GM23338 (cell line): ENCODE measurements around the gene STRN. TPM values are rescaled to one million over a fixed set of nuclear protein-coding genes. Genes with fewer than 3 reads are reported as not detected.
A peak's percentile ranks its signal among the peaks of the same experiment; 100 is the strongest.
"Not testable (repeated sequence)": the region's sequence is repeated elsewhere in the genome, so short reads cannot be mapped to it uniquely, and the experiment has no call there.

Source experiments
- ATAC-seq: fragments of 200-7000 bp; cut with Tn5 transposase; 3 replicates; pipeline ENCODE4 v1.9.1; 2020
- DNase-seq: peaks from one replicate; pipeline ENCODE4 v3.0.0-alpha.2; 2015; ENCODE audit warnings: low spot score
- H2AFZ ChIP-seq: fragments of 200-600 bp; sonication (generic); 2 replicates; pipeline ENCODE4 v1.8.0; 2016; ENCODE audit warnings: antibody characterized with exemption, mild to moderate bottlenecking, moderate library complexity
- H3F3A ChIP-seq: fragments of 200-600 bp; sonication (generic); replicated peaks from 2 replicates; pipeline ENCODE4 v1.8.0; 2017; ENCODE audit warnings: antibody characterized with exemption, mixed run types, low read depth
- H3K27ac ChIP-seq: fragments of 200-600 bp; sonication (generic); 2 replicates; pipeline ENCODE4 v1.6.1; 2016; ENCODE audit warnings: low read depth
- H3K27me3 ChIP-seq: fragments of 200-600 bp; sonication (generic); 2 replicates; pipeline ENCODE4 v1.8.0; 2016; ENCODE audit warnings: mild to moderate bottlenecking, mixed run types, moderate library complexity; ENCODE audit not compliant: insufficient read depth
- H3K36me3 ChIP-seq: fragments of 200-600 bp; sonication (generic); 2 replicates; pipeline ENCODE4 v1.8.0; 2016; ENCODE audit warnings: mild to moderate bottlenecking; ENCODE audit not compliant: insufficient read depth
- H3K4me1 ChIP-seq: fragments of 200-600 bp; sonication (generic); 2 replicates; pipeline ENCODE4 v1.8.0; 2016; ENCODE audit warnings: mild to moderate bottlenecking, moderate library complexity; ENCODE audit not compliant: insufficient read depth
- H3K4me2 ChIP-seq: fragments of 200-600 bp; sonication (generic); 2 replicates; pipeline ENCODE4 v1.7.1; 2017; ENCODE audit warnings: mixed run types
- H3K4me3 ChIP-seq: fragments of 200-600 bp; sonication (generic); 2 replicates; pipeline ENCODE4 v1.6.1; 2016; ENCODE audit warnings: mixed run types
- H3K79me2 ChIP-seq: fragments of 200-600 bp; sonication (generic); replicated peaks from 2 replicates; pipeline ENCODE4 v1.8.0; 2017; ENCODE audit warnings: mild to moderate bottlenecking; ENCODE audit not compliant: insufficient read depth
- H3K9me2 ChIP-seq: fragments of 200-600 bp; sonication (generic); 2 replicates; pipeline ENCODE4 v1.8.0; 2017; ENCODE audit not compliant: insufficient read depth
- H4K20me1 ChIP-seq: fragments of 200-600 bp; sonication (generic); replicated peaks from 2 replicates; pipeline ENCODE4 v1.8.0; 2017; ENCODE audit warnings: mild to moderate bottlenecking; ENCODE audit not compliant: insufficient read depth
- H3K27ac Mint-ChIP-seq: 2 replicates; pipeline ENCODE4 v1.8.0; 2020; ENCODE audit warnings: inconsistent platforms, mild to moderate bottlenecking, moderate library complexity, mixed read lengths
- H3K27me3 Mint-ChIP-seq: 3 replicates; pipeline ENCODE4 v1.8.0; 2022; ENCODE audit warnings: low read depth, mild to moderate bottlenecking, moderate library complexity, mixed read lengths, inconsistent platforms; ENCODE audit not compliant: insufficient read depth, poor library complexity
- H3K36me3 Mint-ChIP-seq: 3 replicates; pipeline ENCODE4 v1.8.0; 2021; ENCODE audit warnings: low read depth, mild to moderate bottlenecking, inconsistent platforms, moderate library complexity, mixed read lengths
- H3K4me1 Mint-ChIP-seq: 3 replicates; pipeline ENCODE4 v1.8.0; 2020; ENCODE audit warnings: mild to moderate bottlenecking, inconsistent platforms, mixed read lengths
- H3K4me3 Mint-ChIP-seq: 3 replicates; pipeline ENCODE4 v1.8.0; 2021; ENCODE audit warnings: moderate library complexity, mild to moderate bottlenecking, inconsistent platforms, mixed read lengths
- H3K9me3 Mint-ChIP-seq: 3 replicates; pipeline ENCODE4 v1.8.0; 2020; ENCODE audit warnings: moderate library complexity, mild to moderate bottlenecking, inconsistent platforms, mixed read lengths
- ZNF114 ChIP-seq: fragments of 250-450 bp; sonication (Bioruptor Pico); IDR thresholded peaks from 2 replicates; pipeline ENCODE4 v1.5.0; 2020; ENCODE audit warnings: mild to moderate bottlenecking, moderate library complexity
- ZNF331 ChIP-seq: fragments of 250-450 bp; sonication (Bioruptor Pico); IDR thresholded peaks from 2 replicates; pipeline ENCODE4 v1.5.0; 2020; ENCODE audit warnings: low read depth, mild to moderate bottlenecking, moderate library complexity
- ZNF462 ChIP-seq: fragments of 250-450 bp; sonication (Bioruptor Pico); IDR thresholded peaks from 2 replicates; pipeline ENCODE4 v1.5.0; 2020; ENCODE audit warnings: mild to moderate bottlenecking, moderate library complexity
- polyA plus RNA-seq: library from polyadenylated mRNA; unstranded; fragments of >200 nt; fragmentation: Nextera tagmentation; extraction: Ambion mirVana; gene quantifications from 2 replicates; pipeline ENCODE4 v1.2.1, GENCODE V29; 2016
- total RNA-seq: library from RNA; depleted of rRNA; stranded (reverse); fragments of >200 nt; shearing (Covaris generic); gene quantifications from 2 replicates; pipeline ENCODE4 v1.2.3, GENCODE V29; 2014

The STRN gene
- total and polyA plus RNA-seq, 2 experiments from 2014 or later: 16.1 to 34.5 TPM

GRCh38 chr2:36831185-36831584 is 135.2 kb downstream of the STRN start:
- H3K27me3 ChIP-seq: no peaks in the 10 kb centered on the region
- DNase-seq (no peak), ATAC-seq (no peak)
- no peaks in the 10 kb centered on the region for H3F3A ChIP-seq
- Mint-ChIP-seq H3K36me3 (peaks cover 23% of the 10 kb centered on the region), H3K4me1 (peaks cover 29% of the 10 kb centered on the region), H3K27me3 (peaks cover 2% of the 10 kb centered on the region), H3K27ac (no peak overlapping the region; the same call in 1 of the 2 replicates), H3K9me3 (peaks cover 15% of the 10 kb centered on the region), H3K4me3 (no peak overlapping the region)
- no peak overlapping the region for H3K4me2 ChIP-seq
- H2AFZ ChIP-seq: peak overlapping the region; percentile 69
- H4K20me1 ChIP-seq: no peaks in the 10 kb centered on the region
- peaks cover 9% of the 10 kb centered on the region; the same call in 1 of the 2 replicates for H3K9me2 ChIP-seq
- H3K27ac ChIP-seq: no peak overlapping the region
- H3K4me3 ChIP-seq: no peak overlapping the region
- TF ChIP-seq ZNF331: no peak
- no peaks in the 10 kb centered on the region for H3K36me3 ChIP-seq
- no peaks in the 10 kb centered on the region for H3K79me2 ChIP-seq
- peaks cover 25% of the 10 kb centered on the region for H3K4me1 ChIP-seq

GRCh38 chr2:36824683-36825082 is 141.7 kb downstream of the STRN start:
- not testable (repeated sequence) for H3K9me3 Mint-ChIP-seq, H3K4me3 ChIP-seq, H3K36me3 ChIP-seq, H3K9me2 ChIP-seq, H4K20me1 ChIP-seq, H3K27me3 ChIP-seq, H3K27me3 Mint-ChIP-seq, ATAC-seq, DNase-seq, H3K79me2 ChIP-seq, H3F3A ChIP-seq, H3K36me3 Mint-ChIP-seq
- Mint-ChIP-seq H3K4me3 (peak overlapping the region; percentile 9; the same call in 1 of the 3 replicates), H3K4me1 (peaks cover 12% of the 10 kb centered on the region), H3K27ac (peak overlapping the region; percentile 64)
- Histone ChIP-seq H3K27ac (peak overlapping the region; percentile 72), H3K4me1 (peaks cover 15% of the 10 kb centered on the region), H2AFZ (peak overlapping the region; percentile 73; the same call in 1 of the 2 replicates), H3K4me2 (peak overlapping the region; percentile 64)

GRCh38 chr2:36824273-36824672 is 142.1 kb downstream of the STRN start:
- ATAC-seq: peak; percentile 94
- Mint-ChIP-seq H3K4me3 (peak overlapping the region; percentile 9; the same call in 1 of the 3 replicates), H3K36me3 (no peaks in the 10 kb centered on the region), H3K9me3 (no peaks in the 10 kb centered on the region), H3K27me3 (no peaks in the 10 kb centered on the region), H3K4me1 (peaks cover 12% of the 10 kb centered on the region), H3K27ac (peak overlapping the region; percentile 64)
- TF ChIP-seq ZNF462 (0 out of 2 replicates have a peak, but pooled peaks have one; percentile 49), ZNF114 (CRISPR knock-in tag) (no peak)
- Histone ChIP-seq H3F3A (peaks cover 3% of the 10 kb centered on the region; the same call in 1 of the 2 replicates), H3K9me2 (peaks cover 10% of the 10 kb centered on the region; the same call in 1 of the 2 replicates), H2AFZ (peak overlapping the region; percentile 73), H3K36me3 (no peaks in the 10 kb centered on the region), H3K27me3 (no peaks in the 10 kb centered on the region), H3K4me2 (peak overlapping the region; percentile 64), H3K79me2 (no peaks in the 10 kb centered on the region), H3K27ac (peak overlapping the region; percentile 72; the same call in 1 of the 2 replicates), H3K4me3 (no peak overlapping the region; the same call in 1 of the 2 replicates), H4K20me1 (no peaks in the 10 kb centered on the region), H3K4me1 (peaks cover 15% of the 10 kb centered on the region)
- peak; percentile 73 for DNase-seq
